Keratinocyte (primary cell): Measurements from ENCODE around the gene XPO1. TPM values are rescaled to one million over a fixed set of nuclear protein-coding genes. Genes with fewer than 3 reads are reported as not detected.

Experiments
- DNase-seq: peaks from one replicate; pipeline ENCODE4 v3.0.0-alpha.2; 2011; ENCODE audit warnings: low read depth, missing footprints, low spot score
- FAIRE-seq: peaks from 2 replicates; lab custom pipeline; 2011; peaks lifted over from hg19 to GRCh38; lab: Jason Lieb, UNC
- H2AFZ ChIP-seq: 2 replicates; pipeline ENCODE4 v1.6.0; 2012; ENCODE audit warnings: low read length, control low read depth, inconsistent platforms; ENCODE audit not compliant: control insufficient read depth
- H3K27ac ChIP-seq: 2 replicates; pipeline ENCODE4 v1.5.1; 2011; ENCODE audit warnings: low read length; ENCODE audit not compliant: control insufficient read depth, insufficient read depth
- H3K27me3 ChIP-seq: 3 replicates; pipeline ENCODE4 v1.6.0; 2011; ENCODE audit warnings: low read length; ENCODE audit not compliant: control insufficient read depth, insufficient read depth; ENCODE audit errors: extremely low read depth
- H3K36me3 ChIP-seq, 2 experiments: 2 replicates in 1 of 2; 3 replicates in 1 of 2; pipeline ENCODE4 v1.5.1; 2011; ENCODE audit warnings: low read length in 2 of 2, mild to moderate bottlenecking in 1 of 2; ENCODE audit not compliant: control insufficient read depth in 2 of 2, insufficient read depth in 2 of 2; ENCODE audit errors: extremely low read depth in 1 of 2
- H3K4me1 ChIP-seq: 3 replicates; pipeline ENCODE4 v1.5.1; 2011; ENCODE audit warnings: low read length; ENCODE audit not compliant: control insufficient read depth, insufficient read depth; ENCODE audit errors: extremely low read depth
- H3K4me2 ChIP-seq: 3 replicates; pipeline ENCODE4 v1.6.0; 2011; ENCODE audit warnings: low read depth, low read length; ENCODE audit not compliant: control insufficient read depth, insufficient read depth; ENCODE audit errors: extremely low read depth
- H3K4me3 ChIP-seq, 3 experiments: fragments of 200-600 bp in 1 of 3; sonication (generic) in 1 of 3; 2 replicates in 2 of 3; 3 replicates in 1 of 3; pipeline ENCODE4 v1.5.1; 2011 to 2016; ENCODE audit warnings: low read length in 3 of 3, mild to moderate bottlenecking in 3 of 3, control low read depth in 2 of 3, inconsistent platforms in 1 of 3, low read depth in 1 of 3, mixed read lengths in 1 of 3, mixed run types in 1 of 3, moderate library complexity in 1 of 3; ENCODE audit not compliant: control insufficient read depth in 2 of 3, insufficient read depth in 2 of 3; ENCODE audit errors: extremely low read depth in 1 of 3
- H3K79me2 ChIP-seq: 2 replicates; pipeline ENCODE4 v1.6.0; 2012; ENCODE audit warnings: low read length; ENCODE audit not compliant: control insufficient read depth, insufficient read depth
- H3K9ac ChIP-seq: 3 replicates; pipeline ENCODE4 v1.6.0; 2011; ENCODE audit warnings: low read length; ENCODE audit not compliant: control insufficient read depth, insufficient read depth; ENCODE audit errors: extremely low read depth
- H3K9me1 ChIP-seq: 3 replicates; pipeline ENCODE4 v1.6.0; 2011; ENCODE audit warnings: low read length; ENCODE audit not compliant: control insufficient read depth, insufficient read depth; ENCODE audit errors: extremely low read depth
- H3K9me3 ChIP-seq: 2 replicates; pipeline ENCODE4 v1.5.1; 2012; ENCODE audit warnings: low read depth, low read length; ENCODE audit not compliant: control insufficient read depth
- H4K20me1 ChIP-seq: 3 replicates; pipeline ENCODE4 v1.6.0; 2011; ENCODE audit warnings: low read length; ENCODE audit not compliant: control insufficient read depth, insufficient read depth; ENCODE audit errors: extremely low read depth
- CTCF ChIP-seq, 3 experiments: IDR thresholded peaks in 1 of 3; conservative IDR thresholded peaks in 1 of 3; optimal IDR thresholded peaks in 1 of 3; 2 replicates in 2 of 3; 3 replicates in 1 of 3; pipeline versions ENCODE3 to v1.5.1; 2011; ENCODE audit warnings: low read length in 3 of 3, mild to moderate bottlenecking in 3 of 3, moderate library complexity in 2 of 3, control low read depth in 1 of 3, inconsistent platforms in 1 of 3; ENCODE audit not compliant: insufficient read depth in 2 of 3; ENCODE audit errors: extremely low read depth in 1 of 3
- EZH2 ChIP-seq: IDR thresholded peaks from one replicate; pipeline ENCODE4 v1.6.1; 2012; ENCODE audit warnings: inconsistent platforms, mild to moderate bottlenecking, low read length, moderate library complexity
- dilution Hi-C: fragments of 300-500 bp; cut with MboI; formaldehyde crosslinking; loops from one replicate; pipeline ENCODE4 v1.7.0; 2020; ENCODE audit warnings: low sequenced_read_pairs; ENCODE audit not compliant: extremely low pct_ligation_motif_present
- polyA plus RNA-seq, 5 experiments: library from polyadenylated mRNA; depleted of rRNA in 3 of 5; stranded (reverse) in 3 of 5; stranded (forward) in 1 of 5; unstranded in 1 of 5; fragments of >200 nt; gene quantifications; 1 replicate in 1 of 5; 2 replicates in 3 of 5; 3 replicates in 1 of 5; pipeline versions ENCODE4 v1.2.1 to v1.2.3, GENCODE V29; 2011 to 2012; ENCODE audit warnings: missing spikeins in 2 of 5, low read depth in 1 of 5, low replicate concordance in 1 of 5

XPO1 gene
- polyA plus RNA-seq, 1 donor (not counting 4 experiments of a cell fraction or from before 2014, with no cell fraction given), result 144 TPM

- Histone ChIP-seq H4K20me1 (peaks cover 4% of the 10 kb centered on the region), H3K4me1 (peaks cover 12% of the 10 kb centered on the region), H3K9me3 (no peaks in the 10 kb centered on the region), H3K9me1 (no peaks in the 10 kb centered on the region), H3K79me2 (peaks cover 39% of the 10 kb centered on the region), H3K4me3 (peak overlapping the region; percentile 64 to 95 (median 68)), H3K4me2 (peak overlapping the region; percentile 91), H3K9ac (peak overlapping the region; percentile 93), H3K27ac (peak overlapping the region; percentile 97), H2AFZ (peak overlapping the region; percentile 21), H3K27me3 (no peaks in the 10 kb centered on the region), H3K36me3 (no peaks in the 10 kb centered on the region)
- DNase-seq, result no peak
- TF ChIP-seq CTCF (optimal IDR thresholded peaks at IDR 0.05 in 1 of 3, IDR thresholded peaks at IDR 0.05 in 1 of 3, conservative IDR thresholded peaks at IDR 0.05 in 1 of 3; ENCODE audit: extremely low read depth in 1 of 3, insufficient read depth in 2 of 3, low read length in 3 of 3) (no peak), EZH2 (no peak)
- dilution Hi-C loops, result no loop called here
- no peak for FAIRE-seq
Measured at GRCh38 chr2:61538920-61539520, 864 bp upstream of the XPO1 start.

GRCh38 chr2:61537950-61538199, 281 bp downstream of the XPO1 start:
- H3K36me3 ChIP-seq, result no peaks in the 10 kb centered on the region
- H3K79me2 ChIP-seq, result peaks cover 50% of the 10 kb centered on the region
- dilution Hi-C loops, result no loop called here
- peak overlapping the region; percentile 97 for H3K27ac ChIP-seq
- H4K20me1 ChIP-seq, result peaks cover 7% of the 10 kb centered on the region
- no peaks in the 10 kb centered on the region for H3K9me3 ChIP-seq
- no peak for TF ChIP-seq CTCF (optimal IDR thresholded peaks at IDR 0.05 in 1 of 3, IDR thresholded peaks at IDR 0.05 in 1 of 3, conservative IDR thresholded peaks at IDR 0.05 in 1 of 3; ENCODE audit: extremely low read depth in 1 of 3, insufficient read depth in 2 of 3, low read length in 3 of 3)
- TF ChIP-seq EZH2, result no peak
- H3K27me3 ChIP-seq, result no peaks in the 10 kb centered on the region
- no peaks in the 10 kb centered on the region for H3K9me1 ChIP-seq
- DNase-seq, result no peak
- FAIRE-seq, result no peak
- peak overlapping the region; percentile 41 for H2AFZ ChIP-seq
- no peak overlapping the region for H3K4me2 ChIP-seq
- peak overlapping the region; percentile 72 to 95 (median 92) for H3K4me3 ChIP-seq
- peak overlapping the region; percentile 93 for H3K9ac ChIP-seq
- H3K4me1 ChIP-seq, result peaks cover 16% of the 10 kb centered on the region
